Upper lobe of left lung (tissue), 4 donors: ENCODE data around the gene LRRC75B.
"Not testable (repeated sequence)": the region's sequence is repeated elsewhere in the genome, so short reads cannot be mapped to it uniquely, and the experiment has no call there.

Source experiments
- CTCF ChIP-seq, 6 experiments: fragments of 450-650 bp in 4 of 6; fragments of 200-600 bp in 2 of 6; sonication (generic) in 2 of 6; IDR thresholded peaks; one replicate each; pipeline ENCODE4 v1.5.1; 2016 to 2019; ENCODE audit warnings: antibody characterized with exemption in 6 of 6
- POLR2A ChIP-seq, 4 donors: fragments of 450-650 bp; IDR thresholded peaks; one replicate each; pipeline ENCODE4 v1.5.1; 2016 to 2017; ENCODE audit warnings: antibody characterized with exemption in 4 of 4, mild to moderate bottlenecking in 2 of 4
- POLR2AphosphoS5 ChIP-seq, 2 donors: sonication (generic); formaldehyde crosslinking; IDR thresholded peaks; one replicate each; pipeline ENCODE4 v1.5.1; 2017; ENCODE audit warnings: antibody characterized with exemption in 2 of 2

GRCh38 chr22:24627911-24628310, 35.0 kb upstream of the LRRC75B start:
- TF ChIP-seq POLR2A, CTCF, POLR2AphosphoS5 (IDR thresholded peaks at IDR 0.05): not testable (repeated sequence)
